COLO668 (cell line): ENCODE measurements around the gene CGNL1.

Experiments used
- DNase-seq: peaks from one replicate; lab custom pipeline; 2025; ENCODE audit not compliant: unreplicated experiment; lab: John Stamatoyannopoulos, UW

Gene CGNL1

GRCh38 chr15:57385923-57386390 lies 9.7 kb downstream of the CGNL1 start:
- DNase-seq, result no peak

- no peak for DNase-seq
These were observed 10.7 kb downstream of the CGNL1 start for GRCh38 chr15:57386976-57387375.

- DNase-seq, result no peak
These were observed 11.3 kb downstream of the CGNL1 start for GRCh38 chr15:57387564-57388076.

GRCh38 chr15:57388464-57388863 lies 12.2 kb downstream of the CGNL1 start:
- no peak for DNase-seq

- DNase-seq, result no peak
These were observed 13.7 kb downstream of the CGNL1 start for GRCh38 chr15:57389991-57390390.

- DNase-seq, result no peak
These were observed 14.3 kb downstream of the CGNL1 start for GRCh38 chr15:57390583-57390982.

GRCh38 chr15:57391537-57391936 lies 15.2 kb downstream of the CGNL1 start:
- no peak for DNase-seq

GRCh38 chr15:57393061-57393460 lies 16.8 kb downstream of the CGNL1 start:
- no peak for DNase-seq

GRCh38 chr15:57395292-57395691 lies 19.0 kb downstream of the CGNL1 start:
- DNase-seq, result no peak

- DNase-seq, result no peak
These were observed 22.0 kb downstream of the CGNL1 start for GRCh38 chr15:57398336-57398735.

GRCh38 chr15:57401546-57401945 lies 25.2 kb downstream of the CGNL1 start:
- no peak for DNase-seq

- DNase-seq, result no peak
These were observed 26.7 kb downstream of the CGNL1 start for GRCh38 chr15:57403017-57403416.

GRCh38 chr15:57403566-57404325 lies 27.4 kb downstream of the CGNL1 start:
- no peak for DNase-seq

- no peak for DNase-seq
These were observed 28.8 kb downstream of the CGNL1 start for GRCh38 chr15:57405133-57405532.

GRCh38 chr15:57406062-57406772 lies 29.9 kb downstream of the CGNL1 start:
- DNase-seq, result no peak

- DNase-seq, result no peak
These were observed 34.1 kb downstream of the CGNL1 start for GRCh38 chr15:57410373-57410772.

- no peak for DNase-seq
These were observed 35.9 kb downstream of the CGNL1 start for GRCh38 chr15:57411945-57412768.

GRCh38 chr15:57415602-57416001 lies 39.3 kb downstream of the CGNL1 start:
- DNase-seq, result no peak

GRCh38 chr15:57418635-57419034 lies 42.3 kb downstream of the CGNL1 start:
- no peak for DNase-seq

GRCh38 chr15:57419335-57419734 lies 43.0 kb downstream of the CGNL1 start:
- no peak for DNase-seq

- no peak for DNase-seq
These were observed 44.8 kb downstream of the CGNL1 start for GRCh38 chr15:57421110-57421509.
